Activated CD4-positive, alpha-beta T cell treated with anti-CD3 and anti-CD28 coated beads, Interleukin-2, Interleukin-4, amounts not matched to agents 100 ng/mL and 50 ng/mL, durations not matched to agents 16 hours and 8 hours (primary cell): ENCODE data around the gene DDB1.

ENCODE experiments used
- DNase-seq: peaks from one replicate; pipeline ENCODE4 v3.0.0-alpha.2; 2020; ENCODE audit warnings: low spot score

DDB1 gene

DNA sequence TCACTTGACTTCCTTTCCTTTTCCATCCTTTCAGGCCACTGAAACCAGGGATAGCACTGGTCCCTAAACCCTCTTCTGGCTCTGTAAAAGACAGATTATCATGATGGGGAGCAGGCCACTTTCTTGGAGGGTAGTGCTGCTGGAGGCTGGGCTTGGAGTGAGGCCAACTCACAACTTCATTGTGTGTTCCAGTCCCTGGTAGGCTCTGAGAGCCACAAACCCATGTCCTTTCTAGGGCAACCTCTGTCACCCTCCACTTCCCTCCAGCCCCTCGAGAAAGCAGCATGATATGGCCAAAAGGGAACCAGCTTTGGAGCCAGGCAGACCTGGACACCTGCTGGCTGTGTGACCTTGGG lies 2.4 kb upstream of the DDB1 start:
- no peak for DNase-seq

DNA sequence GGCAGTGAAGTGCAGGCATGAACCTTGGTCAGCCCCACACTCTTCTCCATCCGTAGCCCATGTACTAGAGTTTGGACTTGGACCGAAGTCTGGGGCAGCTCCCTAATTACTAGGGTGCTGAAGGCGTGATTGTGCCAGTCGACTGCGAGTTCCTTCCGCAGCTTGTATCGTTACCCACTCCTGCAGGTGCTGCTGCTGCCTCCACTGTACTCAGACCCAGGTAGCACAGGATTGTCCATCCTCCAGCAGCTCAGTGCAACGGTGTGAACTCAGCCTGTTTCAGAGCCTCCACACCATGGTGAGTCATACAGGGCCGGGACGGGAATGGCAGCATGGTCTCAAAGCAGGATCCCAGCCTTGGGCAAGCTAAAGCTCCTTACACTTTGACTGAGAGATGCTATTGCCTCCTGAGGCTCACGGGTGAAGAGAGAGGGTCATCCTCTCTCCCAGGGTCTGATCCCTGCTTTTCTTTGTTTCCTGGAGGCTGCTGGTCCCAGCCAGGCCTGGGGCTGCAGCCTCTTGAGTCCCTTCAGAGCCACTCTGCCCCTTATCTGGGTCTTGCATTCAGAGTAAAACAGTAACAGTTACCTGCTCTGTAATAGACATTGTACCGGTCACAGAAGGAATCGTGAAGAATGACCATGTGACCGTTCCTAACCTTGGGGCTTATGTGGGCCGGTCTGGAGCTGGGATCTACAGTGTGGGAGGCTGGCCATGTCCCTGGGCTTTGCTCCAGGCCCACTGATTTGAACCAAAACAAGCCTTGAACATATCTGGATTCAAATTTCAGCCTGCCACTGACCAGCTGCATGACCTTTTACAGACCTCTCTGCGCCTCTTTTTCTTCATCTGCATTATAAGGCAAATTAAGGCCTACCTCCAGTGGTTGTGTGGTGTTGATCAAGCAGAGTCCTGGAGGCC lies 1.8 kb upstream of the DDB1 start:
- DNase-seq = no peak

DNA sequence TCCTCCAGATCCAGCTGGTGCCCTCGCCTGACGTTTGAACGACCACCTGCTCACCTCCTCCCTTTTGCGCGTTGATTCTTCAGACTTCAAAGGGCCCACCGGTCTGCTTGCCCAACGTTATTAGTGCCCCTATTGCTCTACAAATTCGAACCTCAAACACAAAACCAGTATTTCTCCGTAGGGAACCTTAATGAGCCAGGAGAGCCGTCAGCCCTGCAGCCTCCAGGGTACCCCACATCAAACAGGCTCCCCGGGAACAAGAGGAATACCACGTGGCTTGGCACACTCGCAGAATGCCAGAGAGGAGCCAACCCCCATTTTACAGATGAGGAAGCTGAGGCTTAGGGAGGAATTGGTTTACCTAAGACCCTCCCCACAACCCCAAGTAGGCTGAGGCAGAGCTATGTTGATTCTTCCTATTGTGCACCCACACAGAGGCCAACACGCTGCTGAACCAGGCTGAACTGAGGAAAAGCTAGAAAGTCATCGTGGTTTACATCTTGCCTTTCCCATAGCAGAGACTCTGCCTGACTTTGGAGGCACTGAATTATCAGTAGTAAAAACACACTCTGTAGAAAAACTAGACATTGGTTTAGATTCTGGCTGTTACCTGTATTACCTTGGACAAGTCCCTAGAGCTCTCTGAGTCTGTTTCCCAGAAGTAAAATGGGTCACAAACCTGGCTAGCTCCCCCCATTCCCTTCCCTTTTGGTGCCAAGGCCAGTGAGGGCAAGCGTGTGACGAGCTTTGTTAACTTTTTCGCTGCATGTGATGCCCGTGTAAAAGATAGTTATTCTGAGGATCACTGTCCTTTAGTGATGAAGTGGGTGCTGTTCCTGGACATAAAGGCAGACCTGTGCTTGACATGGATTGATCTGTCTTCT lies 887 bp upstream of the DDB1 start:
- DNase-seq = peak; percentile 14

DNA sequence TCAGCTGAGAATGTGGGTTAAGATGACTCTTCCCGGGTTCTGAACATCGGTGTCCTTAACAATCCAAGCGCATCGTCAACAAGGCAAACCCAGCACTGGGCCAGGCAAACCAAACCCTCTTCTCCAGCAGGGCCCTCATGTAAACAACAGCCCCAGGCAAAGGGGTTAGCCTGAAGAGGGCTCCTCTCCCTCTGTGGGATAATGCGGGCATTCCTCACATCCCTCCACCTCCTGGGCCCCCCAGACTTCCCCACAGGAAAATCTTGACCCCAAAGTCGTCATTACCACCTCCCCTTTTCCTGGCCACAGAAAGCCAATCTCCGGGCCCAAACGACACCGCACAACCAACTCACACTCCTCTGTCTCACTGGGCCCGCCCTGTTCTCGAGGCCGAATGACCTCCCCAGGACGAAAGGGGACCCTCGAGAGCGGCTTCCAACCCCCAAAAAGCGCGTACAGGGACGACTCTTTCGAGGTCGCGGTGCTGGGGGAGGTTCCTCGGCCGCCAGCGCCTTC lies 566 bp downstream of the DDB1 start:
- no peak for DNase-seq

DNA sequence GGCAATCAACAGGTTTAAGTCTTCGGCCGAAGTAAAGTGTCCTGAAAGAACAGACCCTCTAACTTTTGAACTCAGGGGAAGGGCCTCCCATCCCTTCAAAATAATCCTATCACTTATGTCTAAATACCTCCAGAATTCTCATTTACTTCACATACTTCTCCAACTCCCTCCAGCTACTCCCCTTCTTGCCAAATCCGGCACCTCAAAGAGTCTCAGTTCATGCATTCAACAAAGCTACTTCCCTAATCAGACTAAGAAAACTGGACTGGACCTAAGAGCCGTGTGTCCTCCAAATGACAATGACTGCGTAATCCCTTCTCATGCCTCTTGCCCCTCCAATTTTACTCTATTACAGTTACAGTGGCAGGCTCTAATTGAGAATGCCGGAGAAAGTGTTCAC lies 1.3 kb downstream of the DDB1 start:
- no peak for DNase-seq

DNA sequence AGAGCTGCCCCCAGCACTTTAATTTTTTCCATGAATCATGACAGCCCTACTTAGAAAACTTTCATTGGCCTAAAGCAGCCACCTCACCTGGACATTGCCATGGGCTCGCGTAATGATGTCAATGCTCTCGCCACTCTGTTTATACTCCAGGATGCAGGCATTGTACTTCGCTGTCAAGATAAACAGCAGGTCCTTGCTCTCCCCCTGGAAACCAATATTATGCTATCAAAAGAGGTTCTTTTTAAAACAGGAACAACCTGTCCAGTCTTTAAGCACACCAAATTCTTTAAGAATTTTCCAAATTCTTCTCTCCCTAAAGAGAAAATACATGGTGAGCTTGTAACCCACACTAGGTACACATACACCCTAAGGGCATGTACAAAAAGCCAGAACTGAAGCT lies 3.0 kb downstream of the DDB1 start:
- no peak for DNase-seq

DNA sequence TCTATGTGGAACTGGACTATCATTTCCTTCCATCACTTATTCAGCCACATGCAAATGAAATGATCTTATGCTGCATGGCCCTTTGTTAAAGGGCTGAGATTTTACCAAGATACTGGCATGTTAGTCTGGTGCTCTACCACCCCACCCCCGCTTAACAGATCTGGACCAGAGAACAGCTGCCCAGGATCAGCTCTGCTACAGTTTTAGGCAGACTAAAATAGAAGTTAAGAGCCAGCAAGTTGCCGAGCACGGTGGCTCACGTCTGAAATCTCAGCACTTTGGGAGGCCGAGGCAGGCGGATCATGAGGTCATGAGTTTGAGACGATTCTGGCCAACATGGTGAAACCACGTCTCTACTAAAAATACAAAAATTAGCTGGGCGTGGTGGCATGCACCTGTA lies 4.6 kb downstream of the DDB1 start:
- no peak for DNase-seq

DNA sequence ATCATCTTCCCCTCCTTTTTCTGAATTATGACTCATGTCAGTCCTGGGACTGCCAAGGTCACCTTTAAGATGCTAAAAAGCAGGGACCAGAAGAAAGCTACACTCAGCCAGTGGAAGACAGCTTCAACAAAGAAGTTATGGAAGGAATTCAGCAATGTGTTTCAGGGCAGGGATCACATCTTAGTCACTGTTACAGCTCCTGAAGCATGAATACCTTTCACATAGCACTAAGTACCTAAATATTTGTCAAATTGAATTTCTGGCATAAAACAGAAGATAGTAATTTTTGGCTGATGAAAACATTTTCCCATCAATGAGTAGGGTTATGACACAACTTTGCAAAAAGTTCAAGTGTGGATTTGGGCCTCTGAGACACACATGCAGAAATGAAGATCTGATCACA lies 5.2 kb downstream of the DDB1 start:
- no peak for DNase-seq

DNA sequence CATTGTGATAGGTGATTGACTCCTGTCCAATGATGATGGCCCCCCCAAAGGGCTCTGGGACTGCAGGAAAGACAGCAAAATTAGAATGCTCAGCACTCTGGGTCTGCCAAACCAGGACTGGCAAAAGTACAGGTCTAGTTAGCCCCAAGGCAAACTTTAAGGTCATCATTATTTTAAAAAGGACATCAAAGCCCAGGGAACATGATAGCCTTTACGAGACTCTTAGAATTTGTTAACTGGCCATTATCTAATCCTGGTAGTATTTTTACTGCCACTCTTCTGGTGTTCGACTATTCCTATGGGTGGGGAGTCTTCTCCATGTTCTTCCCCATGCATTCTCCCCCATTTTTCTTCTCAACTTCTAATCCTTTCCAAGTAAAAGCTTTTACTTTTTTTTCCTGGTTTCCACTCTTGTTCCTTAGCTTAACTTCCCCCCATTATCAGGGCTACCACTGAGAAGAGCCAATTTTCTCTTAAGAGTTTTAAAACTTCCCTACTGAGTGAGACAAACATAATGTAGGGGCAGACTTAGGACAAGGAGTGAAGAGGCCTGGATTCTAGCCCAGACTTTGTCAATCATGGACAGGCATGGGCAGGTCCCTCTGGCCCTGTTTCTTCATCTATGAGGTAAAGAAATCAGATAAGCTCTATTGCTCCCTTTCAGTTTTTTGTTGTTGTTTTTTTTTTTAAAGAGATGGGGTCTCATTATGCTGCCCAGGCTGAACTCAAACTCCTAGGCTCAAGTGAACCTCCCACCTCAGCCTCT lies 7.1 kb downstream of the DDB1 start:
- DNase-seq = no peak

DNA sequence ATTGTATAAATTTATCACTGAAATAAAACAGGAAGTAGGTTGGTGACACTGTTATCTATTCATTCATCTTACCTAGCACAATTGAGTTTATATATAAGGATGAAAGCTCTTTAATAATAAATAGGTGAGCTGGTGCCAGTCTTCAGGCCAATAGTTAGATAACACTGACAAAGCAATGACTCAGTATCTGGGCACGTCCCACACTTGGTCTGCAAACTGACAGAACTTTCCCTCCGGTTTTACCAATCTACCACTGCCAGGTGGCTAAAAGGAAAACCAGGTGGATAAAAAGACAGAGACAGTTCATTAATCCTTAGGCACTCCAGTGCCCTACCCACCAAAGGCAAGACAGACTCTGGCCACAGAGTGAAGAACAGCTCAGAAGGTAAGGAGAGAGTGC lies 17.6 kb downstream of the DDB1 start:
- no peak for DNase-seq

DNA sequence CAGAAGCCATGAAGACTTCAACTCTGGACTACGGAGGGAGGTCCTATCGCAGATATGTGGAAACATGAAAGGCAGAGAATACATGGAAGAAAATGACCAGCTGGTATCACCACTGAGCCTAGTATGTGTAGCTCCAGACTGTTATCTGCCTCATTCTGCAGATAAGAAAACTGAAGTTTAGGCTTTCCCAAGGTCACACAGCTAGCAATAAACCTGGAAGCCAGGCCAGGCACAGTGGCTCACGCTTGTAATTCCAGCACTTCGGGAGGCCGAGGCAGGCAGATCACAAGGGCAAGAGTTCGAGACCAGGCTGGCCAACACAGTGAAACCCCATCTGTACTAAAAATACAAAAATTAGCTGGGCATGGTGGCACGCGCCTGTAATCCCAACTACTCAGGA lies 22.2 kb downstream of the DDB1 start:
- no peak for DNase-seq

DNA sequence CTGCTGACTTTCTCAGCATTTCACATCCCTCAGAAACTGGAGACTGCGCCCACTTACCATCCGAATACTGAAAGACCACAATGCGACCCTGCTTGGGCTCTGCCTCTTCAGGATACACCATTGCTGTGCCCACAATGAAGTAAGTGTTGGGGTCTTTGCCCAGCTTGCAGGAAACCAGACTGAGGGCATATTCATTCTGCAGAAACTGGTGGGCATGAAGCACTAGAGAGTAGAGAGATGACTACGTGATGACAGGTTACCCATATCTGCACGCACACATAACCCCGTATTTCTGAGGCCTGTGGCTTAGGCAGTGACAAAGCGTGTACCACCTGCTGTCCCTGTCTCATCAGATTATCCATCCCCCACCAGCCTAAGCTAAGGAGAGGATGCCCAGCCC lies 23.2 kb downstream of the DDB1 start:
- no peak for DNase-seq

DNA sequence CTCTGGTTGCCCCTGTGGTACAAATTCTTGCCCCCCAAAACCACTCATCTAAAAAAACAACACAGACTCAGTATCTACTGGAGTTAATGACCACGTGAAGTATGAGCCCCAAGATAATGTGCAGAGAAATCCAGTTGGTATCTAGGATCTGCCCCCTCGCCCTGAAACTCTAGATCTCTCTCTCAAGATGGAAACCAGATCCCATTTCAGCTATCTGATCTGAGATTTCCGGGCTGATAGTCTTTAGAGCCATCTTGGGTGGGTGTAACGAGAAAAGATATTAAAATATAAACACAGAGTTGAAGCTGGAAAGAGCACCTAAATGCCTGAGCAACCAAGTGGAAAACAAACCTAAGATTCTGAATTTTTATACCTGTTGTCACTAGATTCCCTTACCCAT lies 23.8 kb downstream of the DDB1 start:
- no peak for DNase-seq

DNA sequence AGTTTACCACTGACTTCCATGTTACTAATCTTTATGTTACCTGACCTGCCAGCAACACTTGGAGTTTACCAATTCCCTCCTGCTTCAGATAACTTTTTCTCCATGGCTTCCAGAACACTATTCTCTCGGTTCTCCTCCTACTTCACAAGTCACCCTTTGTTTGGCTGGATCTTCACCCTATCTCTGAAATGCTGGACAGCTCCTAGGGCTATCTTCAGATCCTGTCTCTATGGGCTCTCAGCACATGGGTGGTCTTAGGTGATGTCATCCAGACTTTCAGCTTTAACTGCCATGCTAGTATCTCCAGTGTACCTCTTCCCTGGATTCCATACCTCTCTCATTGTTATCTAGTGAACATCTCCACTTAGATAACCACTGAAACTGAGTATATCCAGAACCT lies 25.6 kb downstream of the DDB1 start:
- no peak for DNase-seq

DNA sequence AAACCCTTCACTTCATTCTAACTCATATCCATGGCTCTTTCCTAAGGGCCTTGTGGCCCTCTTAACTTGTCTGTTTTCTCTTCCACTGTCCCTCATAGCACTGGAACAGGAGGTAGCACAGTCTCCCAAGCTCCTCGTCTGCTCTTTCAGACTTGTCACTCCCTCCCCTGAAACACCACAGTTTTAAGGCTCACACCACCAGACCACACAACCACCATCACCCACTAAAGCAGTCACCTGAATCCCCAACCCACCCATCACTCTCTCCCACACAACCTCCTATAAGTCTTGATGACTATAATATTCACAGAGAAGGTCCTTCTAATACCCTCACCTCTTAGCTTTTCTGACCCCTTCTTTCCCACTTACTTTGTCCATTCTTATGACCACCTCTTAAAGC lies 26.7 kb downstream of the DDB1 start:
- DNase-seq = no peak

DNA sequence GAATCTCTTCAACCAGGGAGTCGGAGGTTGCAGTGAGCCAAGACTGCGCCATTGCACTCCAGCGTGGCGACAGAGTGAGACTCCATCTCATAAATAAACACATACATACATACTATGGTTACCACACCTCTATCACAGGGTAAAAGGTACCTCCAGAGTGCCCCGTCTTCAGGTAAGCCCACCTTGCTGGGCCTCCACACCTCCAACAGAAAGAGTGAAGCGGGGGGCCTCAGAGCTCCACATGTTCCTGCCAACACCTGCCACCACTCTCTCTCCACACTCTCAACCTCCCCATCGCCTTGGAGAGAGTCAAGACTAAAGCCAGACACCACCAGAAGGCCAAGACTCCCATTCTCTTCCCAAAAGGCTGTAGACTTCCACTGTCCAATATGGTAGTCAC lies 27.5 kb downstream of the DDB1 start:
- no peak for DNase-seq

DNA sequence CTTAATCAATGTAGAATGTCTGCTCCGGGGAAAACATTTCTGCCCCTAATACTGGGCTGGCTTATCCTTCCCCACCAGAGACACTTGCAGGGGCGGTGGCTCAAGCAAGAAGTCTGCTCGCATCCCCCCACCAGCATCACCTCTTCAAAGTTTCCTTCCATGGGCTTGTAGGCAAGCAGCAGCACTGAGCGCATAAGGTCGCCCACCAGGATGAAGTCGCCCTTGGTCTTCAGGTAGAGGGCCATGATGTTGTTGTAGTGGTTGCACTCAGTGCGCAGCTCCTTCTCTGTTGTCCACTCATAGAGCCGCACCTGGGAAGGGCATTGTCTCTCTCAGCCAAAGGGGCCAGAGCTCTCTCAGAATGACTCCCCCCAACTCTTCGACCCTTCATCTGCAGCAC lies 29.2 kb downstream of the DDB1 start:
- DNase-seq = no peak

DNA sequence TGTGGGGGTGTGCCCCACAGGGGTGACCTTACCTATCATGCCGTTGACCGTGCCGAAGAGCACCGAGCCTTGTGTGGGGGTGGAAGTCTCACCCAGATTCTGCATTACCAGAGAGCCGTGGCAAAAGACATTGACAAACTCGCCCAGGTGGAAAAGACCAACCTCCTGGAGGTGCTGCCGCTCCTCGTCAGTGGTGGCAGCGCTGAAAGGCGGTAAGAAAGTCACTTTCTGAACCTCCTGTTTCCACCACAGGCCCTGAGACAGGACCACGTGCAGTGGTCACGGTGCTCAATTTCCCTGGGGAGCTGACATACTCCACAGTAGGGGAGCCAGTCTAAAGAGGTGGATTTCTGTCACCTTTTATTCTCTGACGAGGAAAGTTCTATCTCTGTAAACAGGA lies 30.4 kb downstream of the DDB1 start:
- DNase-seq = no peak

DNA sequence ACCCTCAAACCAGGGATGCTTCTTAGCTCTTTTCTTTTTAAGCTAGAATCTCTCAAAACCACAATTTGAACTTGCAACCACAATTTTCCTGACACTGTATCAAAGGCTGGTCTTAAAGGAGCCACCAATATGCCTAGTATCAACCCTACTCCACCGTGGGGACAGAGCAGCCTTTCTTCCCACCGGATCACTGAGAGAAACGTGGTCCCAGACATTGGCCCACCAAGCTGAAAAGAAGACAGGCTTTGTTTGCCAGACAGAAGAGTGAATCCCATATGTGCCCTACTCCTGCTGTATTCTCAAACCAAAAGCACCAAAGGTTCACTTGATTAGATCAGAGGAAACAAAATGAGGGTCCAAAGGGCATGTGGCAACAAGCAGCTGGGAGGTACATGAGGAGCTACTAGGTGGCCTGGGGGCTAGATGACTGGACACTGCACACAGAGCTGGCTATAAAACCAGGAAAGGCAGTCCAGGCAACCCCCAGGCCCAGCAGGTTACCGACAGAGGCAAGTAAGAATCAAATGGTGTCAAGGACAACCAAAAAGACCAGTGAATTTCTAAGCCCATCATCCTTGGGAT lies 34.2 kb downstream of the DDB1 start:
- DNase-seq = no peak

DNA sequence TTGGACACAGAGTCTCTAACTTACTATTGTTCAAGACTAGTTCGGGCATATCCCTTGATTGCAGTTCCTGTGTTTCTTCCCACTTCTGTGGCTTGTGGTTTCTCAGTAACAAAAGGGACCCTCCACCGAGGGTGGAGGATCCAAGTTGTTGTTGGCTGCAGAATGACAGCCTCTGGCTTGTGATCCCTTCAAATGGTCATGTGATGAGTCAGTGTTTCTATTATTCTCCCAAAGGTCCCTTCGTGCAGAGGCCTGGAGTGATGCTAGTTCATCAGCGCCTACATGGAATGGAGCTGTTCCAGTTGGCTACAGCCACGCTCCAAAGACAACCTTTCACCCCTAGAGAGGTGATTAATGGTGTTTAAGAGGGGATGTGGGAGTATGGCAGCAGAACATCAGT lies 35.2 kb downstream of the DDB1 start:
- DNase-seq = no peak

DNA sequence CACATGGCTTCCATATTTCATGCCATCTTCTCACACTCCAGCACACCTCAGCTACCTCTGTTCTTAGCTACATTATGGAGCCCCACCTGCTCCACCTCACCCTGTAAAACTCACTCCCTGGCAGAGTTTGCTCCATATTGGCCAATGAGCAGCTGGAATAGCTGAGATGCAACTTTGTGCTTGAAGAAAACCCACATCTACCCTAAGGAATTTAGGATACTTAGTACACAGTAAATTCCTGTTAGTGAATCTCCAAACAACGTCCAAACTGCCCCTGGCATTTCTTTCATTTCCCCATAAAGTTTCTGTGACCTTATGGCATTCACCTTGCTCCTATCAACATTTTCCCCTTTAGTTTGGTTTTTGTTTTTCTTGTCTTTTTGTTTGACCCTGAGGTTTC lies 35.6 kb downstream of the DDB1 start:
- no peak for DNase-seq

DNA sequence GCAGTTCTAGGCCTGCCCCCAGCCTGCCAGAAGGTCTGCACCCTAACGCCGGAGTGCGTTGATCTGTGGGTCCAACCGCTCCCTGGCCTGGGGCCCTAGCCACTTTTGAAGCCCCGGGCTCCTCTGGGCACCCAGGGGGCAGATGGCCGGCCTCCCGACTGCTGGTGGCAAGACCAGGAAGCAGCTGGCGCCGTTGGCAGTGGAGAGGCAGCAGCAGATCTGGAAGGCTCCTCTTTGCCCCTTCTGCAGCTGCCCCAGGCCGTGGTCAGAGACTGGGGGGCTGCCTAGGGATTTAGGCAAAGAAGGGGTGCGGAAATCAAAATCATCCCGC lies 37.3 kb downstream of the DDB1 start:
- DNase-seq = no peak
